ENCODE measurements around the gene TSNAX. TPM values are rescaled to one million over a fixed set of nuclear protein-coding genes. Genes with fewer than 3 reads are reported as not detected.
A peak's percentile ranks its signal among the peaks of the same experiment; 100 is the strongest.

TSNAX gene
- total RNA-seq, 1 experiment from 2014 or later, result 60.0 TPM

DNA sequence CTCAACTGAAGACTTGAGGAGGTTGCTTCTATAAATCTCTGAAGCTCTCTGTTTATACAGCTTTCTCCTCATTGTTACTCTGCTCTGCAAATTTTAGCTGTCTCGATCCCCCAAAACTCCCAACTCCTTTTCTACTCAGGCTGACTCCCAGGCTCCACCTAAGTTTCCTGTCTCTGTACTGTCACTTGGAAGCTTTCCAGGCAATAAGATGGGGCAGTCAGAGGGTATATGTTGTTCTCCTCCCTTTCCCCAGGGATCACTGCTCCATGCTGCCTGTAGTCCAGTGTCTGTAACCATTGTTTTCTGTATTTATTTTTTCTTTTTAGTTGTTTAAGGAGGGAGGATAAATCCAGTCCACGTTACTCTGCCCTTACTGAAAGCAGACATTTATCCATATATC lies 13.4 kb downstream of the TSNAX start:
- TF ChIP-seq, protein P1, sequence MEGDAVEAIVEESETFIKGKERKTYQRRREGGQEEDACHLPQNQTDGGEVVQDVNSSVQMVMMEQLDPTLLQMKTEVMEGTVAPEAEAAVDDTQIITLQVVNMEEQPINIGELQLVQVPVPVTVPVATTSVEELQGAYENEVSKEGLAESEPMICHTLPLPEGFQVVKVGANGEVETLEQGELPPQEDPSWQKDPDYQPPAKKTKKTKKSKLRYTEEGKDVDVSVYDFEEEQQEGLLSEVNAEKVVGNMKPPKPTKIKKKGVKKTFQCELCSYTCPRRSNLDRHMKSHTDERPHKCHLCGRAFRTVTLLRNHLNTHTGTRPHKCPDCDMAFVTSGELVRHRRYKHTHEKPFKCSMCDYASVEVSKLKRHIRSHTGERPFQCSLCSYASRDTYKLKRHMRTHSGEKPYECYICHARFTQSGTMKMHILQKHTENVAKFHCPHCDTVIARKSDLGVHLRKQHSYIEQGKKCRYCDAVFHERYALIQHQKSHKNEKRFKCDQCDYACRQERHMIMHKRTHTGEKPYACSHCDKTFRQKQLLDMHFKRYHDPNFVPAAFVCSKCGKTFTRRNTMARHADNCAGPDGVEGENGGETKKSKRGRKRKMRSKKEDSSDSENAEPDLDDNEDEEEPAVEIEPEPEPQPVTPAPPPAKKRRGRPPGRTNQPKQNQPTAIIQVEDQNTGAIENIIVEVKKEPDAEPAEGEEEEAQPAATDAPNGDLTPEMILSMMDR (conservative IDR thresholded peaks at IDR 0.05; ENCODE audit: low read depth, low read length), result no peak
- TF ChIP-seq EZH2 (IDR thresholded peaks at IDR 0.05; ENCODE audit: borderline replicate concordance, low read depth, low read length, poor library complexity, severe bottlenecking), result no peak
- Histone ChIP-seq H3K9me3 (ENCODE audit: low read depth, low read length, poor library complexity, severe bottlenecking) (peaks cover 5% of the 10 kb centered on the region), H3K4me1 (ENCODE audit: insufficient read depth, low read length, poor library complexity, severe bottlenecking) (peaks cover 7% of the 10 kb centered on the region), H3K27ac (ENCODE audit: low read depth, low read length, poor library complexity, severe bottlenecking) (no peak overlapping the region), H3K36me3 (ENCODE audit: insufficient read depth, low read length, poor library complexity, severe bottlenecking) (peaks cover 46% of the 10 kb centered on the region), H3K4me3 (ENCODE audit: low read depth, low read length, poor library complexity, severe bottlenecking) (no peak overlapping the region), H3K27me3 (replicated peaks; ENCODE audit: insufficient read depth, low read depth, low read length, poor library complexity) (no peaks in the 10 kb centered on the region)
- intact Hi-C loops (cut with micrococcal nuclease; ENCODE audit: unreplicated experiment), result no loop called here
- POLR2A ChIA-PET (ENCODE audit: low non-redundant PET), result interaction anchor here (0.7 kb wide), 1 partner anchor 701 kb away, joined by 3 read pairs; no protein-coding TSS in a partner anchor
- CTCF ChIA-PET, result no interaction called here
- peak; percentile 36 for DNase-seq (ENCODE audit: low spot score)
- BruUV-seq (replicated peaks), result no TSS peak

DNA sequence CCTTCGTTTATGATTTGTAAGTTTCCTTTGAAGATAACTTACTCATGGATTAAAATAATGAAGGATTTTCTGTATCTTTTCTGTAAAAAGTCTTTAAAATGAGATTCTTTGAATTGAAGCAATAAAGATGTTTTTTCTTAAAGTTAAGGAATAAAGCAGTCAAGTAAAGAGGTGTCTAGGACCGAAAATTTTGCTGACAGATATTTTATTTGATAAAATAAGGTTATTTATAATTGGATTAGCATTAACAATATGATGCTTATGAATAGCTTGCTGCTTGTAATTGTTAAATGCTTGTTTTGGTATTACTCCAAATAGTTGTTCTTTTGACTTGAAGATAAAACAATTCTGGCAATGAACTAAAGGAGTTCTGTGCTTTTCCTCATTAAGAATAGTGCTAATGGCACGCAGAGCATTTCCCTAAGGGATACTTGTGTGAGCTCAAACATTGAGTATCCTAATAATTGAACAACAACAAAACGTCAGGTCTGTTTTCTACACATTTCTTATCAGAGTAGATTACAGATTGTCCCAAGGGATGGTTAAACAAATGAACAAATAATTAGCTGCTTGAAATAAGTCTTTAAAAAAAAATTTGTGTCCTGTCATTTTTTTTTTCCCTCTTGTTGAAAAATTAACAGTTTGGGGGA lies 16.6 kb downstream of the TSNAX start:
- H3K27ac ChIP-seq (ENCODE audit: low read depth, low read length, poor library complexity, severe bottlenecking), result no peak overlapping the region
- H3K4me1 ChIP-seq (ENCODE audit: insufficient read depth, low read length, poor library complexity, severe bottlenecking), result peaks cover 7% of the 10 kb centered on the region
- ChIA-PET POLR2A (ENCODE audit: low non-redundant PET) (no interaction called here), CTCF (no interaction called here)
- TF ChIP-seq, protein P1 (conservative IDR thresholded peaks at IDR 0.05; ENCODE audit: low read depth, low read length), result no peak
- no peak for TF ChIP-seq EZH2 (IDR thresholded peaks at IDR 0.05; ENCODE audit: borderline replicate concordance, low read depth, low read length, poor library complexity, severe bottlenecking)
- no peak for DNase-seq (ENCODE audit: low spot score)
- peaks cover 23% of the 10 kb centered on the region for H3K36me3 ChIP-seq (ENCODE audit: insufficient read depth, low read length, poor library complexity, severe bottlenecking)
- intact Hi-C loops (cut with micrococcal nuclease; ENCODE audit: unreplicated experiment), result no loop called here
- BruUV-seq (replicated peaks), result no TSS peak
- no peaks in the 10 kb centered on the region for H3K27me3 ChIP-seq (replicated peaks; ENCODE audit: insufficient read depth, low read depth, low read length, poor library complexity)
- peaks cover 5% of the 10 kb centered on the region for H3K9me3 ChIP-seq (ENCODE audit: low read depth, low read length, poor library complexity, severe bottlenecking)
- H3K4me3 ChIP-seq (ENCODE audit: low read depth, low read length, poor library complexity, severe bottlenecking), result no peak overlapping the region

- ChIA-PET POLR2A (ENCODE audit: low non-redundant PET) (no interaction called here), CTCF (no interaction called here)
- no peak for TF ChIP-seq EZH2 (IDR thresholded peaks at IDR 0.05; ENCODE audit: borderline replicate concordance, low read depth, low read length, poor library complexity, severe bottlenecking)
- TF ChIP-seq, protein P1 (conservative IDR thresholded peaks at IDR 0.05; ENCODE audit: low read depth, low read length), result no peak
- Histone ChIP-seq H3K27ac (ENCODE audit: low read depth, low read length, poor library complexity, severe bottlenecking) (no peak overlapping the region), H3K36me3 (ENCODE audit: insufficient read depth, low read length, poor library complexity, severe bottlenecking) (peaks cover 17% of the 10 kb centered on the region), H3K27me3 (replicated peaks; ENCODE audit: insufficient read depth, low read depth, low read length, poor library complexity) (no peaks in the 10 kb centered on the region), H3K9me3 (ENCODE audit: low read depth, low read length, poor library complexity, severe bottlenecking) (no peaks in the 10 kb centered on the region), H3K4me3 (ENCODE audit: low read depth, low read length, poor library complexity, severe bottlenecking) (no peak overlapping the region), H3K4me1 (ENCODE audit: insufficient read depth, low read length, poor library complexity, severe bottlenecking) (peaks cover 7% of the 10 kb centered on the region)
- intact Hi-C loops (cut with micrococcal nuclease; ENCODE audit: unreplicated experiment), result no loop called here
- BruUV-seq (replicated peaks), result no TSS peak
- DNase-seq (ENCODE audit: low spot score), result no peak
These were observed 18.2 kb downstream of the TSNAX start for GRCh38 chr1:231546693-231547092.
